Stromal cell of bone marrow (primary cell): ENCODE measurements around the gene RFT1.
A peak's percentile ranks its signal among the peaks of the same experiment; 100 is the strongest.

Source experiments
- DNase-seq: peaks from one replicate; pipeline ENCODE4 v3.0.0-alpha.2; 2012; ENCODE audit warnings: low read depth

Gene RFT1

GRCh38 chr3:53126601-53127000 is 3.6 kb downstream of the RFT1 start:
- DNase-seq = no peak

DNA sequence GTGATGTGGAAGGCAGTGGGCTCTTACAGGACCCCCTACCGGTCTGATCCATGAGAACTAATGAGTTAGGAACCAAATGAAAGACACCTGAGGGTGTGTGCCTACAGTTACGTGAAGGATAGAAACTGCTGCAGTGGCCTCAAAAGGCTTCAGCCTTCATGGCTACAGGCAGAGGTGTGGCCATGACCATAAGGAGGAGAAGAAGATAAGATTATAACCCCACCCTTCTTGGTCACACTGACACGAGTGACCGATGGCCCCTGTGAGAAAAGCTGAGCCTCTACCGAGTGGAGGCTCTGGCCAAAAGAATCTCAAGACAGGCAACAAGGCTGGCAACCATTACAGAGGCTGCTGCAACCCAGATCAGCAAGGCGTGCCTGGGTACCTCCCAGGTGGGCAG is 6.3 kb downstream of the RFT1 start:
- DNase-seq = no peak

GRCh38 chr3:53123510-53123909 is 6.7 kb downstream of the RFT1 start:
- no peak for DNase-seq

DNA sequence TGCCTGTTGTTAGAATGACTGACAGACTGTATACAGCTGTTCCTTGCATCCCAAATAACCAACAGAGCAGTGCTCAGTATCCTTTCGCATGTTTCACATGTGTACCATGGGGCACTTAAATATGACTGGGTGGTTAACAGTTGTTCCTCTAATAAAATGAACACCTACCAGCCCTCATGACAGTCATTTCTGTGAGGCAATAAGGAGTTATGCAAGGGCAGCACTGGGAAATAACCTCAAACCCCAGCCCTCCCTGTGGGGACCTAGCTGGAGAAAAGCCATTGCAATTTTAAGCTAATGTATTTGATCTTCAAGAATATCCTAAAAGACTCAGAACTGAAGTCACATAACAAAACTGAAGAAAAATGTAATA is 7.3 kb downstream of the RFT1 start:
- DNase-seq = no peak

DNA sequence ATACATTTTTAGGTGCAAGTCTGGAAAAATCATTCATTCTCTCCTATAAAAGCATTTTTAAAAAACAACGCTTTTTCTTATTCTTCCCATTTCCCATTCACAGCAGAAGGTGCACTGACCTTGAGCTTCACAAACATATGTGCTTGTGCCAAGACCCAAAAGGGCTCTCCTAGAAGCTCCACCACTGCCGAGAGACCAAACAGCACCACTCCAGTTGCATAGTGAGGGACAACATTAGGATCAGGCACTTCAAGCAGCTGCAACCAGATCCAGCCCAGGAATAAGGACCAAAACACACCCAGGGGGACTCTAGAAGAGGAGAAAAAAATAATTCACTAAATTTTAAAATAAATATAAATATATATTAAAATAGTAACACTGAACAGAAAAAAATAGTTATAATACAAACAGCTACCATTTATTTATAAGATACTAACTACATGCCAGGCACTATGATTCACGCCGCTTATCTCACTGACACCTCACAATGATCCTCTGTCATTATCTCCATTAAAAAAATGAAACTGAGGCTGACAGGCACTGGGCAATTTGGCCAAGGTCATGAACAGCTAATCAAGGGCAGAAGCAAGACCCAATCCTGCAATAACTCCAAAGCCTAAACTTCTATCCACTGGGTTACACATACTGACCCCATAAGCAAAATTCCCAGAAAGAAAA is 7.8 kb downstream of the RFT1 start:
- DNase-seq = no peak

GRCh38 chr3:53120336-53120735 is 9.9 kb downstream of the RFT1 start:
- DNase-seq = no peak

- DNase-seq = no peak
Measured at GRCh38 chr3:53116956-53117355, 13.3 kb downstream of the RFT1 start.

DNA sequence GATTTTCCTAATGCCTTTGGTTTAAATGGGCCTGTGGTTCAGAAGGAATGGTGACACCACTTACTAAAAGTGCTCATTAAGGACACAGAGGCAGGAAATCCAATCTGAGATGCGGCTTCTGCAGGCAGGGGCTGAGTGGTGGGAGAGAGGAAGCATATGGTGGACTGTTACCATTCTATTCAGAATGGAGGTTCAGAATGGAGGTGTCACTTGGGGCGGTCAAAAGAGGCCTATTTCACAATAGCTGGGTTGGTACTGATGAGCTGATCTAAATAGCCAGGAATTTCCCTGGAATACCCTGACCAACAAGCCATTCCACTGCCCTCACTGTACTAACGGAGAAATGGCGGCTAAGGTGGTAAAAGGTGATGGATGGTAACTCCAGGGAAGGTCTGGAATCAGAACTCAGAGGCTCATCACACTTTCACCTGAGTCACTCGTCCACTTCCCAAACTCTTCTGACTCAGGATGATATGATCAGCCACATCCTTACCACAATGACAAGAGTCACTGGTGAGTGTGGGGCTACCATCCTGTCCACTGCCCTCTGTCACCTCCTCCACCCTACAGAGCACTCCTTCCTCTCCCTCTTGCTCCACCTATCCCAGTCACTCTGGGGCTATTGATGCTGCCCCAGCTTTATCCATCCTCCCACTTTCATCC is 15.7 kb downstream of the RFT1 start:
- no peak for DNase-seq

- peak; percentile 57 for DNase-seq
Measured at GRCh38 chr3:53114011-53114400, 16.2 kb downstream of the RFT1 start.

GRCh38 chr3:53113293-53114010 is 16.8 kb downstream of the RFT1 start:
- DNase-seq = no peak

- DNase-seq = no peak
Measured at GRCh38 chr3:53111822-53112221, 18.4 kb downstream of the RFT1 start.

DNA sequence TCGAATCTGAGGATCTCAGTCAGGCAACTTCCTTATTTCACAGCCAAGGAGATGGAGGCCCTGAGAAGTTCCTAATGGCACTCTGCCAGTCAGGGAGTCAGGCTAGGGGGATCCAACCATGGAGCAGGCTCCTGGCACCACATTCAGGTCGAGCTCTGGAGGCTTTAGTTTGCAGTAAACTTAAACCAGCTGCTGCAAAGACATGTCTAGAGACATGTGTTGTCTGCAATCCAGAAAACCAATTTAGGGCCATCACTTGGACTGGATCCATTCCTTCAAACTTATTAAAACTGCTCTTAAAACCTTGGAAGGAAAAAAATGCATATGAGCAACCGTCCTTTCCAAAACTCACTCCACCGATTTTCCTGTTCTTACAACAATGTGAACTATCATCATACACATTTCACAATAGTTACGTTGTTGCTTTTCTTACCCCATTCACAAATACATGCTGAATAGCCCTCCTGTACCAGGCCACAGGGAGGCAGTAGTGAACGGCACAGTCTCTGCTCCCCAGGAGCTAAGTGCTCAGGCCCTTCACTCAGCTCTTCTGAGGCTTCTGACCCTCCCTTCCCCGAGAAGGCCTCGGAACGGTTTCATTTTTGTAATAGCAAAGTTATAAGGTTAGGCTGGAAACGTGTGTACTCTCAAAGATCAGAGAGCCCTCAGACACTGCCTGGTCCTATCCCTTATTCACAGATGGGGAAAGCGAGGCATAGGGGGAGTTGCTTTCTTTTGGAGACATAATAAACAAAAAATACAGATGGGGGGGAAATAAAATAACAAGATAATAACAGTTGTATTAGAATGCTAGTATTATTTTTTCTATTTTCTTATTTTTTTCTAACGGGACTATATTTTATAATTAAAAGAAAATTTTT is 20.1 kb downstream of the RFT1 start:
- peak; percentile 46 for DNase-seq

GRCh38 chr3:53109190-53109589 is 21.0 kb downstream of the RFT1 start:
- no peak for DNase-seq

- DNase-seq = no peak
Measured at GRCh38 chr3:53104762-53105161, 25.5 kb downstream of the RFT1 start.

GRCh38 chr3:53103397-53104296 is 26.6 kb downstream of the RFT1 start:
- DNase-seq = no peak

DNA sequence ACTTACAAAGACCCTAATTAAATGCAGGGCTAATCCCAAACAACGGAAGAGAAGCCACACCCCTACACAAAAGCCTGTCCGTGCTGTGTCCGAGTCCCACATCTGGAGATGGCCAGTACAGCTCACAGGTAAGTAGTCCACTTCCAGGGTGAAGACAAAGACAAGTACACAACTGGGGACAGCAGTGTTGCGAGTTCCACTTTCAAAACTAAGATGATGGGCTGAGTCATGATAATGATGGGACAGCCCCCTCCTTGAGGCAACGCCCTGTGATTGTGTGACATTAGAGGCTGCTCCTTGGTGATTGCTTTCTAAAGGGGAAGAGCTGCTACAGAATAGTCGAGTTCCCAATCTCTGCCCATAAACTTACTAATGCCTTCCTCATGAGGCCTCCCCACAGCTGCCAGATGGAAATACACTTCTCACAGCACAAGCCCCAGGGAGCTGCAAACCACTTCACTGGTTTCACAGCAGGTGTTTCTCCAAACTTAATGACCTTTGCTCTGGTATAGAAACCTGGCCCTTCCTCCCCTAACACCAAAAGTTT is 27.6 kb downstream of the RFT1 start:
- no peak for DNase-seq

- no peak for DNase-seq
Measured at GRCh38 chr3:53101956-53102355, 28.3 kb downstream of the RFT1 start.

DNA sequence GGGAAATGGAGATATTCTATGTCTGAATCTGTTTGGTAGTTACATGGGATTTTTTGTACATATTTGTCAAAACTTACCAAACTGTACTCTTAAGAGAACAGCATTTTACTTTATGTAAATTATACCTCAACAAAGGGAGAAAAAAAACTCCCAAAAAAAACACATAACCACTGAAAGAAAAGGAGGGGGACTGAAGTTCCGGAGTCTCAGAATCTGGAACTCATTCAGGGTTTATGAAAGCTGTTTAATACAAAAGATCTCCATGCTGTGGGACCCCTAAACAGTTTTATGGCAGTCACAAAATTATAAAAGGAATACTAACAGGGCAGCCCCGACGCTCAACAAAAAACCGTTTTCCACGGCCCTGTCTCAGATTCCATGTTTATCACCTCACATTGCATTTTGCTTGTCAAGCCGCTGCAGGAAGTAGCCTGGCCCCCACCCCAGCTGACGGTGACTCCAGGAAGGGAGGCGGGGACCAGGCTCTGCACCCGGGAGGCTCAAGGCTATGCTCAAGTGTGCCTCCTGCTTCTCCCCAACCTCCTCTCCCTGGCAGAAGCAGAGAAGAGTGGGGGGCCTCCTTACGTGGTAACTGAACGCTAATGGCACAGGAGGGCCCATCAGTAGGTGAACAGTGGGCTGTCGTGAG is 29.3 kb downstream of the RFT1 start:
- no peak for DNase-seq

- no peak for DNase-seq
Measured at GRCh38 chr3:53097887-53098286, 32.3 kb downstream of the RFT1 start.

DNA sequence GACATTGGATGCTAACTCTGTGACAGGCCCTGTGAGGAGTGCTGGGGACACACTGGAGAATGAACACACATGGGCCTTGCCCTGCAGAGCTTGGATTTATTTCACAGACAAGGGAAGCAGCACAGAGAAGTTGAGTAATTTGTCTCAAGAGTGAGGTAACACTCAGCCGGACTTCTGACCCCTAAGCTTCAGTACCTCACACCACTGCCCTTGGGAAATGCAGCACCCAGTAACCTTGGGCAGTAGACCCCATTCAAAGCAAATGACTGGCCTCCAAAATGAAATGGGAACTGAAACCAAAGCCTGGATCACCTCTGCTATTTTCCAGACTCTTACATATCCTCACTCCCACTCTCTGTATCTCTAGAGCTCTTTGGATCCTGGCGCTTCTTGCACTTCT is 37.3 kb downstream of the RFT1 start:
- DNase-seq = no peak

GRCh38 chr3:53092216-53092615 is 38.0 kb downstream of the RFT1 start:
- no peak for DNase-seq
